Body of pancreas (tissue), 4 donors: Measurements from ENCODE around the gene ABHD6.

Experiments used
- CTCF ChIP-seq, 7 experiments: fragments of 450-650 bp in 4 of 7; fragments of 200-600 bp in 3 of 7; sonication (generic) in 3 of 7; IDR thresholded peaks; one replicate each; pipeline ENCODE4 v1.5.1; 2016 to 2019; ENCODE audit warnings: antibody characterized with exemption in 7 of 7
- POLR2A ChIP-seq, 3 donors: fragments of 450-650 bp; IDR thresholded peaks; one replicate each; pipeline ENCODE4 v1.6.1; 2016; ENCODE audit warnings: antibody characterized with exemption in 3 of 3, mild to moderate bottlenecking in 2 of 3

- TF ChIP-seq CTCF (IDR thresholded peaks at IDR 0.05), result no peak
- TF ChIP-seq POLR2A (IDR thresholded peaks at IDR 0.05), result no peak
Measured at GRCh38 chr3:58234516-58234931, 3.1 kb upstream of the ABHD6 start.
